GM18511 (cell line): ENCODE data around the gene QRFP.

Experiments used
- ATAC-seq: cut with Tn5 transposase; IDR thresholded peaks from one replicate; pipeline ENCODE4 v1.9.1; 2021; ENCODE audit warnings: mild to moderate bottlenecking, moderate library complexity; ENCODE audit not compliant: unreplicated experiment

QRFP gene

DNA sequence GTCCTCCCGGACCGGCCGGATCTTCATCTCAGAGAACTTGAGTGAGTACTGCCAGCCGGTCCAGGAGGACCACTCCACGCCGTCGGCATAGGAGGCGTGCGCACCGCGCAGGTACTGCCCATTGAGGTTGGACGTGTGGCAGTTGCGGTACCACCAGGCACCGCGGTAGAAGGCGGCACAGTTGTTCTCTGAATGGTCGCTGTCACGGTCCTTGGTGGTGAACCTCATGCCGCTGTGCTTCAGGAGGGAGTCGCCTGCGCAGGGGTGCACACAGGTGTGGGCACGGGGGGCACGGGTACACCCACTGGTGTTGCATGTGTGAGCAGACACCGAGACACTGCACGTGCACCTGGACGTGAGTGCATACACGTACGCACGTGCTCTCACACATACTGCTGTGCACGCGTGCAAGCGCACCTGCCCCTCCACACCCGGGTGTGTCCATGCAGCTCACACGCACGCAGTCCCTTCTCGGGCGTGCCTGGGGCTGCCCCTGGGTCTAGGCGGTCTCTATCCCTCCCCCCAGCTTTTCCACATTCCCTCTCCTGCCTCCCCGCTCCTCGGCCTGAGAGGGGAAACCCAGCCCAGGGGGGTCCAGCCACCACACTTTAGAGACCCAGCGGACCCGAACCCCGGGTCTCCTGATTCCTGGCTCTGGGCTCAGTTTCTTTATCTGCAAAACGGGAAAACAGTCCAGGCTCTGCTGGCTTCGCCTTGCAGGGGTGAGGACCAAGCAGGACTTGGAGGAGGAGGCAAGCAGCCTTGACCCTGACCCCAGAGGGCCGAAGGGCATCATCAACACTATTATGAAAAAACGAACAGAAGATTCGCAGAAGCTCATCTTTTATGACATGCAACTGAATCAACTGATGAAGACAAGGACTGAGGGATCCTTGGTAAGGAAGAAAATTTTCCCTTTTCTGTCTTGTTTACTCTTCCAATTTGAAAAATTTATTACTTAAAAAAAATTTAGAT is 7.7 kb upstream of the QRFP start:
- no peak for ATAC-seq

DNA sequence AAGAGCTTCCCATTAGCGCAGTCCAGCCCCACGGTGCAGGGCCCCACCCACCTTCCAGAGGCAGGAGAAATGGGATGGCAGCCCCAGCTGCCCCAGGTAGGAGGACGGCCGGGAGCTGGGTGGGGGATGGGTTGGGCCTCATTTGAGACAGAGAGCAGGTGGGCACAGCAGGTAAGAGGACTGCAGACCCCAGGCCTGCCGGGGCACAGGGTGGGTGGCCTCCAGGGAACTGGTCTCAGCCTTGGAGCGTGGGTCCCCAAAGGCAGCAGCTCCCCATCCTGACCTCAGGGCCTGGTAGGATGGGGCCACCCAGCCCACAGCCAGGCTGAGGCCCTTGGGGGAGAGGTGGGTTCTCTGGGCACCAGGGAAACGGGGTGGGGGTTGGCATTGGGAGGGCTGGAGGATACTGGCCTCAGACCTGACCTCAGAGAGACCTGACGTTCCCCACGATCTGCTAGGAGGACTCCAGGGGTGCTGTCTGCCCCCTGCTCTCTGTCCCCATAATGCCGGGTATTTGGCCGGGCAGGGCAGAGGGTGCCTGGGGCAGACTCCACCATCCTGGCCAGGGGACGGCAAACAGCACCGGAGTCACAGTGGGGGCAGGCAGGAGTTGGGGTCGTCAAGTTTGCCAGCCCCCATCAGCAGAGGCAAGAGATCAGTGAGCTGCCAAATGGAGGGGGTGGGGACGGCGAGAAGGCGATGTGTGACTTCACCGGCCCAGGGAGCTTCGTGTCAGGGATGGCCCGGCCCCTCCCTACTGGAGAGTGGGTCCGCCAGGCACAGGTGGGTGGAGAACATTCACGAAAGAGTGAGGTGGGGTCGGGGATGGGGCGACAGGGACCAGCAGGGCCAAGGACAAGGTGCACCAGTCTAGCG is 6.8 kb upstream of the QRFP start:
- ATAC-seq, result no peak

- ATAC-seq, result no peak
These were observed 5.9 kb upstream of the QRFP start for GRCh38 chr9:130902204-130903185.

DNA sequence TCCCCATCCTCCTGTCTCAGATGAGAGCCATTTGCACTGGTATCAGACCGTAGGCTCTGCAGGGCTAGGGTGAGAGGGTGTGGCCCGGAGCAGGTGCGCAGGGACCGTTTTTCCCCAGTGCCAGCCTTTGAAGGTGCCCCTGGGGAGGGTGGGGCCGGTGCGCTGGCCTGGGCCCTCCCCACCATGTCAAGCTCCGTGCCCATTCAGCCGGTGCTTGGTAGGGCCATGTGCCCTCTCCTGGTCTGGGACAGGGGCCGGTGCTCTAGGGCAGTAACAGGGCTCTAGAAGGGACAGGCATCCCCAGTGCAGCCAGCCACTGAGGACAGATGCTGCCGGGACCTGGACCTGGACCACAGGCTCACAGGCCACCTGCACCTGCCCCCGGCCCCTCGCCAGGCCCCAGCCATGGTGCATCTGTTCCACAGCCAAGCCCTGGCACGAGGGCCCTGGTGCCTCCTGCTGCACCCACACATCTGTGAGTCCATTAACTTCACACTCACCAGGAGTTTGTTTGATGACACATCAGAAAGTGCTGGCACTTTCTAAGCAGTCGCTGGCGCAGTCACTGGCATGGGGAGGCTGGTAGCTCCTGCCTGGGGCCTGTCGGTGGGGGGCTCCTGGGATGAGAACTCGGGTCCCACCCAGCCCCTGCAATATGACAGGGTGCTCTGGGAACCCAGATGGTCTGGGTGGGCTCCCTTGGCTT is 5.0 kb upstream of the QRFP start:
- ATAC-seq, result no peak

- no peak for ATAC-seq
These were observed 4.3 kb upstream of the QRFP start for GRCh38 chr9:130900701-130901497.

DNA sequence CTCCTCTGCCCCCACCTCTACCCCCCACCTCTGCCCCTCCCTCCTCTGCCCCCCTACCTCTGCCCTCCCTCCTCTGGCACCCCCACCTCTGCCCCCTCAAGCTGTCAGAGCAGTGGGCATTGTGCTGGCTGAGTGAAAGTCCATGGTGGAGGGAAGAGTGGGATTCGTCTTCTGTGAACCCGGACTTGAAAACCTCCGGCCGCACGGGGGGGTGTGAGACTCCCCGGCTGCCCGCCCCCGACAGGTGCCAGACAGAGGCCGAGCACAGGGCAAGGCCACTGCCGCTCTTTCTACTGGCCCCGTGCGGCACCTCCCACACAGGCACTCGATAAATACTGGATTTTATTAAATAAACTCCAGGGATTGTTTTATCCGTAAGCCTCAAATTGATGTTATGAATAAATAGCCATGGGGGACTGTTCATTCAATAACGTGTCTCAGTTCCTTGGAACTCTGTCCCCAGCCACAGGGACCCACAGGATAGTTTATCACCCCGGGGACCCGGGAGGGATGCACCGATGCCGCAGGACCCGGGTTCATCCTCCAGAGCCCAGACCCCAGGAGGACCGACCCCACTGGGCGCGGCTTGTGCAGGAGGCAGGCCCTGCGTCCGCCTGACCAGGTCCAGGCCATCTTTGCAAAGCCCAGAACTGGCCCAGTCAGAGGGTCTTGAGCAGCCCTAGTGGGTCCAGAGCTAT is 2.6 kb upstream of the QRFP start:
- ATAC-seq, result no peak

DNA sequence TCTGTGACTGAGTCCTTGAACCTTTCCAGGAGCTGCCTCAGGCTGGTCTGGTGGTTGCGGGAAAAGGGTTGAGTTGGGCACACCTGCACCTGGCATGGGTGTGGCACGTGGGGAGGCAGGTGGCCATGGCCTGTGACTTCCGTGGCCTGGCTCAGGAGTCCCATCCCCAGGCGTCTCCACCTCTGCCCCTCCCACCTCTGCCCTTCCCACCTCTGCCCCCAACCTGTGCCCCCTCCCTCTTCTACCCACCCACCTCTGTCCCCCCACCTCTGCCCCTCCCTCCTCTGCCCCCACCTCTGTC is 1.9 kb upstream of the QRFP start:
- no peak for ATAC-seq

GRCh38 chr9:130897848-130898551 is 1.4 kb upstream of the QRFP start:
- no peak for ATAC-seq

DNA sequence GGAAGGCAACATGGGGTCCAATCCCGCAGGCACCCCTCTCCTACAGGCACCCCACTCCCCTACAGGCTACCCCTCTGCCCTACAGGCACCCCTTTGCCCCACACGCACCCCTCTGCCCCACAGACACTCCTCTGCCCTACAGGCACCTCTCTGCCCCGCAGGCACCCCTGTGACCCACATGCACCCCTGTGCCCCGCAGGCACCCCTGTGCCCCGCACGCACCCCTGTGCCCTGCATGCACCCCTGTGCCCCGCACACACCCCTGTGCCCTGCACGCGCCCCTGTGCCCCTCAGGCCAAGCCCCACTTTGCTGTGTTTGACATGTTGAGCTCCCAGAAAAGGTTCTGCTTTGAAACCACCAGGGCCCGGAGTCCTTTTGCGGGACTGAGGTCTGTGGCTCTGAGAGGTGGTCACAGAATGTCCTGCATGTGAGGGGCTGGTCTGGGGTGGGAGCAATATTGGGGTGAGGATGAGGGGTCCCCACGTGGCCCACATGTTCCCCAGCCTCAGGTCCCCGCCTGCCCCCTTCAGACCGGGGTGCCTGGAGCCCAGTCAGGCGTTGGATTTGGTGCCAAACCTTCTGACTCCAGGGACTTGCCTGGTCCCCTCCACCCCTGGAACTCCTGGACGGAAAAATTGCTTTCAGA is 616 bp upstream of the QRFP start:
- no peak for ATAC-seq

DNA sequence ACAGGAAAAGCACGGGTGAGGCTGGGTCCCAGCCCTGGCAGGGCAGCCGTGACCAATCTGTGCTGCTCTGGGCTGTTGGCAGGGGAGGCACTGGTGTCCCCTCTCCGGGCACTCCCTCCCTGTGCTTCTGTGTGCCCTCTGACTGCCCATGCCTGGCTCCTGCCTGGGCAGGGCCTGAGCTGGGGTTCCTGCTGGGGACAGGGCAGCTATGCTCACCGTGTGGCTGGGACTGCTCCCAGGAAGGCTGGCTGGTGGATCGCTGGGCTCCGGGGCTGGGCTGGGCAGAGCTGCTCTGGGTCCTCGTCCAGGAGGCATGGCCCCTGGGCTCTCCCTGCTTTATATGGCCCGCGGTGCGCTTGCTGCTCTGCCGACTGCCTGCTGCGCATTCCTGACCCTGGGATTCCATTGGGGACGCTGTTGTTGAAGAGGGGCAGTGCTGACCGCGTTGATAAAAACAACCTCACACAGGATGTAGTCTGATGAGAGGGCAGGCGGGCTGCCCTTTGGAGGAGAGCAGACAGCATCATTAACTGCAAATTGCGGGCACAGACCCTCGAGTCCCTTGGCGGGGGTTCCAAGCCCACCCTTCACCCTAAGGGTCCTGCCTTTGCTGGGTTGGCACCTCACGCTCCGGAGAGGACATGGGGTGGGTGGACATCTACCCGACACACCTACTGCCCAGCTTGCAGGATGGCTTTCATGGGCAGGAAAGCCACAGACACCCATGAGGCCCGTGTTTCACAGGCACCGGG is 955 bp downstream of the QRFP start:
- ATAC-seq, result no peak

DNA sequence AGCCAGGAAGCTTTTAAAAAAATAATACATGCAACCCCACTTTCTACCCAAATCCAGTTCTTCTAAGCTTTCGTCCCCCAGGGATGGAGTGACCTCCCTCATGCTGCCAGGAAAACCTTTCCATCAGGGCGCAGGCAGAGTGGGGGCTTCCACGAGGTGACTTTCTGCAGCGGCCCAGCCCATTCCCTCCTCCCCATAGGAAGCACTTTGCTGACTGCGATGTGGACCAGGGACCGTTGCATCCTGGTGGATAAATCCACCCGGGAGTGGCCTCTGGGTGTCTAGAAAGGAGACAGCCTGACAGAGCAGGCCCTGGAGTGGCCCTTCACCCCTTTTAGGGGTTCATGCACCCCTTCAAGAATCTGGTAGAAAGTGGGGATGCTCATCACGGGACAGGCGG is 1.6 kb downstream of the QRFP start:
- no peak for ATAC-seq

- no peak for ATAC-seq
These were observed 2.1 kb downstream of the QRFP start for GRCh38 chr9:130894546-130894945.

GRCh38 chr9:130893341-130894101 is 3.1 kb downstream of the QRFP start:
- no peak for ATAC-seq

DNA sequence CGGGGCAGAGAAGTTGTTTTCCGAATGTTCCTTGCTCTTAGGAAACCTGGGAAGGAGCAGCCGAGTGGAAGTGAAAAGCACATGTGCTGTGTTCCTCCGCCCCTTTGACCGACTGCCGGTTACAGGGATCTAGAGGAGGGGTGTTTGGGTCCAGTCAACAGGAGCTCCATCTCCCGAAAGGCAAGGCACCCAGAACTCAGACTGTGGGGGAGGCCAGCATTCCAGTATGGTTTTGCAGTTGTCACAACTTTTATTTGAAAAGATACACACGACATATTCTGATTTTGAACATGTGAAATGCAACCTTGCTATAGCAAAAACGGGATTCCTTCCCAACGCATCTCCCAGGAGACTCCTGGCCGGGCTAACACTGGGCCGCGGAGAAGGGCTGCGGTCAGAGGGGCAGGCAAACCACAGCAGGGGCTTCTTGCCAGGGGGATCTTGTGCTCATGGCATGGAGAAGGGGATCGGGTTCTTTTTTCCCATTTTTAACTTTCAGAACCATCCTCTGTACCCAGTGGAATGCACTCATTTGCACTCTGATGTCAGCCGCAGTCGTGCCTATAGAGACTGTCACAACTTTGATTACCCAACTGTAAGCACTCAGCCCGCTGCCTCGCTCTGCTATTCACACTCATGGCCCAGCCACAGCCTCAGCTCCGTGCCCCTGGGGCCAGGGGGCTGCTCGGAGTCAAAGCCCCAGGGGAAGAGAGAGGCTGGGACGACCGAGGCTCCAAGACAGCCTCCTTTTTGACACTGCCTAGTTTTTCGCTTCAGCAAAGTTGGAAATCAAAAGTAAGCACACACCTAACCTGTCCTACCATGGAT is 3.9 kb downstream of the QRFP start:
- no peak for ATAC-seq

DNA sequence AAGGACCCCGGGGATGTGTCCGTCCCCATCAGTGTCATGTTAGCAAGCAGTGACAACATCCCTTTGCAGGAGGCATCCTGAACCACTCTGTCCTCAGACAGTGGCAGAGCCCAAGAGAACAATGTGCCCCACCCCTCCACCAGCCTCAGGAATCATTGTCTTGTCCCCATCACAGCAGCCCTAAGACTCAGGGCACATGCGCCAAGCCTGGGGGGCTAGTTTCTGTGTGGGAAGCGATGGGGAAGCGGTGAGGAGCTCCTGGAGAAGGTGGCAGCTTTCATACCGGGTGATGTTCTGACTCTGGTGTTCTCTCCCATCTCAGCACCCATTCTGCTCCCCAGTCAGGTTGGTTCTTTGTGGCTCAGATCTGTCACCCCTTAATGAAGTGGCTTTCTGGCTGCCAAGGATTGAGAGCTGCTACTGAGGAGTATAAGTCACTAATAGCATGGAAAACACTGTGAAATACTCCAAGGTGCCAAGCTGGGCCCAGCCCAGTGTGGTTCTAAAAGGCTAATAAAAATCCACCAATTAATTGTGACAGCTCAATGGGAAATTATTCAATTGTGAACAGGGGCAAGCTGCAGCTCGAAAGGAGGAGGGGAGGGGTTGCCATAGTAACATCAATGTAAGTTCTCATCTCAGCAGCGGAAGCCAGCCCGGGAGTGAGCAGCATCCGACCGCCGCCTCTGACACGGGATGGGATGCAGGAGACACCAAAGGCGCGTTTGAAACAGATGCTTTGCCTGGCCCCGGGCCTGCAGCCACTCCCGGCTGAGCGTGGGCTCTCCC is 4.7 kb downstream of the QRFP start:
- no peak for ATAC-seq
